HepG2 (cell line): ENCODE data around the gene BANP. TPM values are rescaled to one million over a fixed set of nuclear protein-coding genes. Genes with fewer than 3 reads are reported as not detected.
"Not testable (repeated sequence)": the region's sequence is repeated elsewhere in the genome, so short reads cannot be mapped to it uniquely, and the experiment has no call there.

Experiments used
- ATAC-seq: fragments of 200-7000 bp; cut with Tn5 transposase; 3 replicates; pipeline ENCODE4 v1.9.1; 2020; ENCODE audit warnings: mild to moderate bottlenecking, moderate library complexity
- BruUV-seq: library from RNA; stranded (reverse); fragments of 400-500 nt; replicated peaks from 2 replicates; lab custom pipeline; 2021; lab: Mats Ljungman, UMichigan
- CTCF ChIA-PET: fragments of 300-600 bp; formaldehyde crosslinking; extraction: SDS; loops from one replicate; lab custom pipeline; 2021; ENCODE audit warnings: low total read pairs, inconsistent platforms, low intra/inter-chr PET ratio; lab: Yijun Ruan, JAX
- POLR2A ChIA-PET: fragments of 350-600 bp; sonication (Branson Sonifier 250); formaldehyde crosslinking; loops from one replicate; lab custom pipeline; 2020; ENCODE audit warnings: antibody characterized with exemption, inconsistent platforms; lab: Yijun Ruan, JAX
- DNase-seq: peaks from one replicate; pipeline ENCODE4 v3.0.0-alpha.2; 2015; ENCODE audit warnings: low spot score
- FAIRE-seq: peaks from 3 replicates; lab custom pipeline; 2011; peaks lifted over from hg19 to GRCh38; lab: Jason Lieb, UNC
- H2AFZ ChIP-seq: one replicate; pipeline ENCODE4 v1.6.1; 2011; ENCODE audit warnings: low read length, inconsistent platforms
- H3K27ac ChIP-seq: fragments of 300-600 bp; 3 replicates; pipeline ENCODE4 v1.8.0; 2011; ENCODE audit warnings: mixed run types, mild to moderate bottlenecking, mixed read lengths, low read length, inconsistent platforms; ENCODE audit not compliant: insufficient read depth; ENCODE audit errors: extremely low read length
- H3K27me3 ChIP-seq, 2 experiments: fragments of 200-600 bp in 1 of 2; 2 replicates in 1 of 2; 3 replicates in 1 of 2; pipeline versions ENCODE4 v1.6.0 to v1.8.0; 2011; ENCODE audit warnings: low read length in 2 of 2, mild to moderate bottlenecking in 2 of 2, moderate library complexity in 2 of 2, inconsistent platforms in 1 of 2; ENCODE audit not compliant: insufficient read depth in 2 of 2, control insufficient read depth in 1 of 2
- H3K36me3 ChIP-seq, 2 experiments: fragments of 200-600 bp in 1 of 2; replicated peaks in 1 of 2; 2 replicates in 1 of 2; 3 replicates in 1 of 2; pipeline versions ENCODE4 v1.5.1 to v1.8.0; 2011; ENCODE audit warnings: low read length in 2 of 2, inconsistent platforms in 1 of 2; ENCODE audit not compliant: insufficient read depth in 2 of 2, control insufficient read depth in 1 of 2
- H3K4me1 ChIP-seq: 2 replicates; pipeline ENCODE4 v1.5.1; 2012; ENCODE audit warnings: low read length, inconsistent platforms; ENCODE audit not compliant: insufficient read depth
- H3K4me2 ChIP-seq: 2 replicates; pipeline ENCODE4 v1.6.0; 2011; ENCODE audit warnings: low read depth, low read length, inconsistent platforms
- H3K4me3 ChIP-seq, 3 experiments: fragments of 200-600 bp in 1 of 3; sonication (generic), shearing (Covaris generic) in 1 of 3; replicated peaks in 1 of 3; 2 replicates each; pipeline ENCODE4 v1.5.1; 2011 to 2016; ENCODE audit warnings: low read length in 3 of 3, inconsistent platforms in 2 of 3, low read depth in 2 of 3, mild to moderate bottlenecking in 2 of 3, control low read depth in 1 of 3, mixed read lengths in 1 of 3; ENCODE audit not compliant: insufficient read depth in 1 of 3
- H3K79me2 ChIP-seq: one replicate; pipeline ENCODE4 v1.6.1; 2011; ENCODE audit warnings: low read length, inconsistent platforms; ENCODE audit not compliant: insufficient read depth
- H3K9ac ChIP-seq: 2 replicates; pipeline ENCODE4 v1.6.0; 2011; ENCODE audit warnings: mild to moderate bottlenecking, low read depth, low read length, inconsistent platforms; ENCODE audit not compliant: insufficient read depth
- H3K9me3 ChIP-seq: 2 replicates; pipeline ENCODE4 v1.5.1; 2012; ENCODE audit warnings: mild to moderate bottlenecking, low read length
- H4K20me1 ChIP-seq: 2 replicates; pipeline ENCODE4 v1.6.0; 2011; ENCODE audit warnings: inconsistent platforms, mild to moderate bottlenecking, low read length, moderate library complexity; ENCODE audit not compliant: insufficient read depth
- ATF3 ChIP-seq: sonication (generic); formaldehyde crosslinking; IDR thresholded peaks from 2 replicates; pipeline ENCODE4 v1.4.0; 2020; ENCODE audit warnings: missing genetic modification reagents
- CEBPG ChIP-seq: IDR thresholded peaks from 2 replicates; pipeline ENCODE4 v1.6.1; 2016
- HES4 ChIP-seq: sonication (generic); formaldehyde crosslinking; IDR thresholded peaks from 2 replicates; pipeline ENCODE4 v1.9.0; 2021; ENCODE audit warnings: mild to moderate bottlenecking, missing genetic modification reagents, borderline replicate concordance
- MTF2 ChIP-seq: sonication (generic); formaldehyde crosslinking; IDR thresholded peaks from 2 replicates; pipeline ENCODE4 v1.5.0; 2020; ENCODE audit warnings: missing genetic modification reagents, borderline replicate concordance
- NCOA1 ChIP-seq: sonication (generic); formaldehyde crosslinking; IDR thresholded peaks from 2 replicates; pipeline ENCODE4 v1.9.0; 2021; ENCODE audit warnings: missing genetic modification reagents
- ZMAT5 ChIP-seq: sonication (generic); formaldehyde crosslinking; IDR thresholded peaks from 2 replicates; pipeline ENCODE4 v1.5.0; 2020; ENCODE audit warnings: mild to moderate bottlenecking, low read depth, missing genetic modification reagents, borderline replicate concordance
- ZNF121 ChIP-seq: sonication (generic); formaldehyde crosslinking; IDR thresholded peaks from 2 replicates; pipeline ENCODE4 v1.5.0; 2020; ENCODE audit warnings: mild to moderate bottlenecking, missing genetic modification reagents
- ZNF382 ChIP-seq: sonication (generic); formaldehyde crosslinking; IDR thresholded peaks from 2 replicates; pipeline ENCODE4 v1.5.0; 2020; ENCODE audit warnings: missing genetic modification reagents, mild to moderate bottlenecking, borderline replicate concordance
- ZNF616 ChIP-seq: sonication (generic); formaldehyde crosslinking; IDR thresholded peaks from 2 replicates; pipeline ENCODE4 v1.5.0; 2020; ENCODE audit warnings: low read depth, mild to moderate bottlenecking, missing genetic modification reagents
- ZNF644 ChIP-seq: IDR thresholded peaks from 2 replicates; pipeline ENCODE4 v1.6.1; 2016; ENCODE audit warnings: low read depth
- ZNF704 ChIP-seq: sonication (generic); formaldehyde crosslinking; IDR thresholded peaks from 2 replicates; pipeline ENCODE4 v1.8.1; 2023; ENCODE audit warnings: mild to moderate bottlenecking, inconsistent platforms, moderate library complexity, missing genetic modification reagents, borderline replicate concordance
- WGBS: methylation state at CpG from one replicate; pipeline ENCODE4 v1.1.6; 2017; ENCODE audit warnings: low lambda C conversion rate; 5-methylcytosine and 5-hydroxymethylcytosine counted together
- in situ Hi-C: cut with HindIII; loops from 2 replicates; pipeline ENCODE4 v1.10.0; 2017; ENCODE audit warnings: low pct_unique_long_range_greater_than_20kb; ENCODE audit not compliant: extremely low pct_ligation_motif_present
- intact Hi-C: fragments of 100-400 bp; cut with micrococcal nuclease; formaldehyde crosslinking; loops from one replicate; pipeline ENCODE4 v1.10.0; 2022; ENCODE audit not compliant: unreplicated experiment
- polyA plus RNA-seq, 8 experiments: library from polyadenylated mRNA; depleted of rRNA in 3 of 8; stranded (reverse) in 7 of 8; unstranded in 1 of 8; fragments of >200 nt; fragmentation: Illumina TruSeq in 4 of 8; extraction: Trizol in 4 of 8; gene quantifications; 2 replicates each; pipeline versions ENCODE4 v1.2.1 to v1.2.3, GENCODE V29; 2011 to 2016; ENCODE audit warnings: low read depth in 4 of 8, missing spikeins in 1 of 8, mixed read lengths in 1 of 8; ENCODE audit not compliant: insufficient read depth in 1 of 8
- total RNA-seq, 5 experiments: library from RNA; depleted of rRNA; stranded (reverse); fragments of >200 nt; fragmentation: Illumina TruSeq; extraction: Trizol; gene quantifications; 2 replicates each; pipeline ENCODE4 v1.2.3, GENCODE V29; 2016; ENCODE audit warnings: low read depth in 1 of 5

BANP gene
- total and polyA plus RNA-seq, 2 of the 13 experiments (the other 11 are each of a cell fraction or from before 2014, with no cell fraction given) = 20.2 to 23.8 TPM

GRCh38 chr16:88017587-88018101, 66.4 kb downstream of the BANP start:
- ChIA-PET CTCF (no interaction called here), POLR2A (no interaction called here)
- Histone ChIP-seq H3K4me3 (no peak overlapping the region), H4K20me1 (no peaks in the 10 kb centered on the region), H3K4me1 (peaks cover 19% of the 10 kb centered on the region), H3K9me3 (no peaks in the 10 kb centered on the region), H2AFZ (no peak overlapping the region), H3K9ac (no peak overlapping the region), H3K36me3 (peaks cover 4 to 11% of the 10 kb centered on the region in 2 experiments; a peak in 4 of 5 replicates), H3K27ac (no peak overlapping the region), H3K27me3 (no peaks in the 10 kb centered on the region), H3K4me2 (no peak overlapping the region), H3K79me2 (no peaks in the 10 kb centered on the region)
- DNase-seq = no peak
- intact Hi-C loops (no loop called here), in situ Hi-C loops (no loop called here)
- WGBS = 95% methylated on average over 17 of the region's 19 CpGs
- ATAC-seq = no peak
- BruUV-seq = no TSS peak
- FAIRE-seq = no peak
- TF ChIP-seq NCOA1 (CRISPR knock-in tag) (no peak), ZNF382 (CRISPR knock-in tag) (no peak), ZNF616 (CRISPR knock-in tag) (no peak), ZNF121 (CRISPR knock-in tag) (no peak), MTF2 (CRISPR knock-in tag) (no peak), ZMAT5 (CRISPR knock-in tag) (no peak), ZNF644 (CRISPR knock-in tag) (no peak), ATF3 (CRISPR knock-in tag) (no peak), HES4 (CRISPR knock-in tag) (no peak), ZNF704 (CRISPR knock-in tag) (no peak), CEBPG (no peak)

- POLR2A ChIA-PET, H3K4me3 ChIP-seq, FAIRE-seq, H2AFZ ChIP-seq, in situ Hi-C loops, BruUV-seq, intact Hi-C loops, H3K4me2 ChIP-seq, H3K27me3 ChIP-seq, DNase-seq, H3K27ac ChIP-seq, H3K79me2 ChIP-seq, CTCF ChIA-PET, H3K9ac ChIP-seq, H4K20me1 ChIP-seq, ATAC-seq, H3K9me3 ChIP-seq: not testable (repeated sequence)
- WGBS = 97% methylated on average over 22 of the region's 26 CpGs
- peaks cover 16% of the 10 kb centered on the region for H3K4me1 ChIP-seq
- H3K36me3 ChIP-seq = peaks cover 5 to 17% of the 10 kb centered on the region in 2 experiments; a peak in 4 of 5 replicates
Observed at GRCh38 chr16:88018382-88018781, 67.1 kb downstream of the BANP start.
